Measurements from ENCODE around the gene MT1X.

The MT1X gene

GRCh38 chr16:56701534-56701933 is 19.3 kb downstream of the MT1X start:
- no peak overlapping the region for H4K8ac ChIP-seq (ENCODE audit: low read depth, low read length)
- H3K79me1 ChIP-seq (ENCODE audit: low read length) = no peaks in the 10 kb centered on the region
- H3K18ac ChIP-seq (ENCODE audit: low read length) = no peak overlapping the region
- no peak overlapping the region for H2BK120ac ChIP-seq (ENCODE audit: insufficient read depth, low read length, poor library complexity)
- no peak overlapping the region for H3K27ac ChIP-seq (ENCODE audit: low read depth, low read length)
- H3K4me1 ChIP-seq (ENCODE audit: control insufficient read depth in 1 of 2, insufficient read depth in 2 of 2, low read length in 2 of 2) = no peaks in the 10 kb centered on the region
- no peak overlapping the region for H3K4ac ChIP-seq (ENCODE audit: low read depth, low read length)
- no peak overlapping the region for H2BK5ac ChIP-seq (ENCODE audit: low read depth, low read length, poor library complexity)
- no peaks in the 10 kb centered on the region for H3K79me2 ChIP-seq (ENCODE audit: control insufficient read depth, insufficient read depth, low read length, poor library complexity)
- no peaks in the 10 kb centered on the region for H3K36me3 ChIP-seq (ENCODE audit: control insufficient read depth in 1 of 2, insufficient read depth in 2 of 2, low read length in 2 of 2)
- WGBS (ENCODE audit: extremely low coverage, insufficient coverage, insufficient read length) = no CpG with 5 or more reads among the region's 7 CpGs
- H2BK12ac ChIP-seq (ENCODE audit: low read length) = no peak overlapping the region
- H3K14ac ChIP-seq (ENCODE audit: low read length) = no peak overlapping the region
- no peak overlapping the region for H3K9ac ChIP-seq (ENCODE audit: low read length)
- H2AK5ac ChIP-seq (ENCODE audit: low read length) = no peak overlapping the region
- H3K27me3 ChIP-seq (ENCODE audit: insufficient read depth, low read length) = no peaks in the 10 kb centered on the region
- H3K4me3 ChIP-seq (ENCODE audit: low read depth, low read length) = no peak overlapping the region
- no peak overlapping the region for H4K91ac ChIP-seq (ENCODE audit: low read depth, low read length)
- peaks cover 5% of the 10 kb centered on the region for H3K9me3 ChIP-seq (ENCODE audit: insufficient read depth, low read depth, low read length)
- H2AFZ ChIP-seq (ENCODE audit: insufficient read depth, low read length, poor library complexity) = no peak overlapping the region
- DNase-seq = no peak
- H4K12ac ChIP-seq (ENCODE audit: low read depth, low read length) = no peak overlapping the region
- no peak overlapping the region for H3K4me2 ChIP-seq (ENCODE audit: low read length)
- no peak overlapping the region for H3K23ac ChIP-seq (ENCODE audit: low read length)

- WGBS (ENCODE audit: extremely low coverage, insufficient coverage, insufficient read length) = no CpG with 5 or more reads among the region's 5 CpGs
- Histone ChIP-seq H4K8ac (ENCODE audit: low read depth, low read length) (no peak overlapping the region), H3K9me3 (ENCODE audit: insufficient read depth, low read depth, low read length) (peaks cover 2% of the 10 kb centered on the region), H4K12ac (ENCODE audit: low read depth, low read length) (no peak overlapping the region), H3K4ac (ENCODE audit: low read depth, low read length) (no peak overlapping the region), H3K27me3 (ENCODE audit: insufficient read depth, low read length) (no peaks in the 10 kb centered on the region), H3K9ac (ENCODE audit: low read length) (no peak overlapping the region), H2AK5ac (ENCODE audit: low read length) (no peak overlapping the region), H3K18ac (ENCODE audit: low read length) (no peak overlapping the region), H3K4me2 (ENCODE audit: low read length) (no peak overlapping the region), H2BK120ac (ENCODE audit: insufficient read depth, low read length, poor library complexity) (no peak overlapping the region), H2AFZ (ENCODE audit: insufficient read depth, low read length, poor library complexity) (no peak overlapping the region), H4K91ac (ENCODE audit: low read depth, low read length) (no peak overlapping the region), H2BK5ac (ENCODE audit: low read depth, low read length, poor library complexity) (no peak overlapping the region), H3K14ac (ENCODE audit: low read length) (no peak overlapping the region), H3K27ac (ENCODE audit: low read depth, low read length) (no peak overlapping the region), H3K23ac (ENCODE audit: low read length) (no peak overlapping the region), H3K4me3 (ENCODE audit: low read depth, low read length) (no peak overlapping the region), H2BK12ac (ENCODE audit: low read length) (no peak overlapping the region), H3K79me2 (ENCODE audit: control insufficient read depth, insufficient read depth, low read length, poor library complexity) (no peaks in the 10 kb centered on the region), H3K36me3 (ENCODE audit: control insufficient read depth in 1 of 2, insufficient read depth in 2 of 2, low read length in 2 of 2) (no peaks in the 10 kb centered on the region), H3K79me1 (ENCODE audit: low read length) (no peaks in the 10 kb centered on the region), H3K4me1 (ENCODE audit: control insufficient read depth in 1 of 2, insufficient read depth in 2 of 2, low read length in 2 of 2) (no peaks in the 10 kb centered on the region)
- no peak for DNase-seq
Observed at GRCh38 chr16:56702836-56703235, 20.6 kb downstream of the MT1X start.

- Histone ChIP-seq H2AK5ac (ENCODE audit: low read length) (no peak overlapping the region), H3K4me3 (ENCODE audit: low read depth, low read length) (no peak overlapping the region), H3K14ac (ENCODE audit: low read length) (no peak overlapping the region), H4K12ac (ENCODE audit: low read depth, low read length) (no peak overlapping the region), H3K4ac (ENCODE audit: low read depth, low read length) (no peak overlapping the region), H3K79me1 (ENCODE audit: low read length) (no peaks in the 10 kb centered on the region), H3K18ac (ENCODE audit: low read length) (no peak overlapping the region), H3K9me3 (ENCODE audit: insufficient read depth, low read depth, low read length) (peaks cover 2% of the 10 kb centered on the region), H3K23ac (ENCODE audit: low read length) (no peak overlapping the region), H2BK12ac (ENCODE audit: low read length) (no peak overlapping the region), H3K9ac (ENCODE audit: low read length) (no peak overlapping the region), H3K36me3 (ENCODE audit: control insufficient read depth in 1 of 2, insufficient read depth in 2 of 2, low read length in 2 of 2) (no peaks in the 10 kb centered on the region), H3K27ac (ENCODE audit: low read depth, low read length) (no peak overlapping the region), H4K91ac (ENCODE audit: low read depth, low read length) (no peak overlapping the region), H3K4me2 (ENCODE audit: low read length) (no peak overlapping the region), H2BK5ac (ENCODE audit: low read depth, low read length, poor library complexity) (no peak overlapping the region), H2AFZ (ENCODE audit: insufficient read depth, low read length, poor library complexity) (no peak overlapping the region), H3K79me2 (ENCODE audit: control insufficient read depth, insufficient read depth, low read length, poor library complexity) (no peaks in the 10 kb centered on the region), H2BK120ac (ENCODE audit: insufficient read depth, low read length, poor library complexity) (no peak overlapping the region), H3K4me1 (ENCODE audit: control insufficient read depth in 1 of 2, insufficient read depth in 2 of 2, low read length in 2 of 2) (no peaks in the 10 kb centered on the region), H4K8ac (ENCODE audit: low read depth, low read length) (no peak overlapping the region), H3K27me3 (ENCODE audit: insufficient read depth, low read length) (no peaks in the 10 kb centered on the region)
- no CpG with 5 or more reads among the region's 13 CpGs for WGBS (ENCODE audit: extremely low coverage, insufficient coverage, insufficient read length)
- DNase-seq = no peak
Observed at GRCh38 chr16:56708525-56709442, 26.5 kb downstream of the MT1X start.

- Histone ChIP-seq H2AFZ (ENCODE audit: insufficient read depth, low read length, poor library complexity) (no peak overlapping the region), H3K4ac (ENCODE audit: low read depth, low read length) (no peak overlapping the region), H3K4me3 (ENCODE audit: low read depth, low read length) (no peak overlapping the region), H2BK120ac (ENCODE audit: insufficient read depth, low read length, poor library complexity) (no peak overlapping the region), H3K27ac (ENCODE audit: low read depth, low read length) (no peak overlapping the region), H3K27me3 (ENCODE audit: insufficient read depth, low read length) (no peaks in the 10 kb centered on the region), H3K36me3 (ENCODE audit: control insufficient read depth in 1 of 2, insufficient read depth in 2 of 2, low read length in 2 of 2) (no peaks in the 10 kb centered on the region), H3K4me1 (ENCODE audit: control insufficient read depth in 1 of 2, insufficient read depth in 2 of 2, low read length in 2 of 2) (no peaks in the 10 kb centered on the region), H3K18ac (ENCODE audit: low read length) (no peak overlapping the region), H3K9ac (ENCODE audit: low read length) (no peak overlapping the region), H2AK5ac (ENCODE audit: low read length) (no peak overlapping the region), H4K91ac (ENCODE audit: low read depth, low read length) (no peak overlapping the region), H3K79me1 (ENCODE audit: low read length) (no peaks in the 10 kb centered on the region), H2BK12ac (ENCODE audit: low read length) (no peak overlapping the region), H4K8ac (ENCODE audit: low read depth, low read length) (no peak overlapping the region), H3K9me3 (ENCODE audit: insufficient read depth, low read depth, low read length) (peaks cover 2% of the 10 kb centered on the region), H3K79me2 (ENCODE audit: control insufficient read depth, insufficient read depth, low read length, poor library complexity) (no peaks in the 10 kb centered on the region), H3K23ac (ENCODE audit: low read length) (no peak overlapping the region), H3K4me2 (ENCODE audit: low read length) (no peak overlapping the region), H4K12ac (ENCODE audit: low read depth, low read length) (no peak overlapping the region), H3K14ac (ENCODE audit: low read length) (no peak overlapping the region), H2BK5ac (ENCODE audit: low read depth, low read length, poor library complexity) (no peak overlapping the region)
- no CpG with 5 or more reads among the region's 4 CpGs for WGBS (ENCODE audit: extremely low coverage, insufficient coverage, insufficient read length)
- no peak for DNase-seq
Observed at GRCh38 chr16:56709443-56710040, 27.3 kb downstream of the MT1X start.

All from trophoblast cell (in vitro differentiated cells and primary cell).